Embryonic facial prominence (tissue), 1 donor: ENCODE results near the gene C2orf15.
"Not testable (repeated sequence)": the region's sequence is repeated elsewhere in the genome, so short reads cannot be mapped to it uniquely, and the experiment has no call there.

ENCODE experiments used
- DNase-seq: peaks from one replicate; pipeline ENCODE4 v3.0.0-alpha.2; 2016; ENCODE audit errors: extremely low spot score

C2orf15 gene

GRCh38 chr2:99141110-99142108, at the start of gene C2orf15:
TSS of gene C2orf15 (plus strand) at chr2:99141707. CDS start at chr2:99150559, 8,852 bp downstream.
- peak; percentile 88 for DNase-seq

GRCh38 chr2:99096728-99097127, 44.8 kb upstream of the C2orf15 start:
- DNase-seq, result no peak

GRCh38 chr2:99101697-99102096, 39.8 kb upstream of the C2orf15 start:
- DNase-seq, result no peak

GRCh38 chr2:99104006-99104405, 37.5 kb upstream of the C2orf15 start:
- DNase-seq, result no peak

- DNase-seq, result no peak
These were observed 34.6 kb upstream of the C2orf15 start for GRCh38 chr2:99106913-99107312.

GRCh38 chr2:99111236-99111635, 30.3 kb upstream of the C2orf15 start:
- no peak for DNase-seq

- DNase-seq, result no peak
These were observed 29.6 kb upstream of the C2orf15 start for GRCh38 chr2:99111945-99112344.

- DNase-seq, result no peak
These were observed 28.9 kb upstream of the C2orf15 start for GRCh38 chr2:99112617-99113016.

GRCh38 chr2:99127981-99128380, 13.5 kb upstream of the C2orf15 start:
- no peak for DNase-seq

- not testable (repeated sequence) for DNase-seq
These were observed 6.4 kb upstream of the C2orf15 start for GRCh38 chr2:99135044-99135556.

- DNase-seq, result no peak
These were observed 2.5 kb upstream of the C2orf15 start for GRCh38 chr2:99139003-99139402.

GRCh38 chr2:99140056-99140859, 1.2 kb upstream of the C2orf15 start:
- no peak for DNase-seq

GRCh38 chr2:99140860-99141109, 722 bp upstream of the C2orf15 start:
- DNase-seq, result no peak

- DNase-seq, result no peak
These were observed 9.2 kb downstream of the C2orf15 start for GRCh38 chr2:99150706-99151105.

GRCh38 chr2:99152199-99152895, 10.8 kb downstream of the C2orf15 start:
- DNase-seq, result no peak

GRCh38 chr2:99153921-99154604, 12.6 kb downstream of the C2orf15 start:
- DNase-seq, result no peak

GRCh38 chr2:99154643-99155536, 13.4 kb downstream of the C2orf15 start, which contains the start of the genes LIPT1 and TSGA10:
TSS of gene LIPT1 (plus strand) at chr2:99154967. CDS start at chr2:99161958, 6,991 bp downstream.
TSS of gene TSGA10 (minus strand) at chr2:99154942. CDS start at chr2:99109439, 45,503 bp downstream.
- DNase-seq, result peak; percentile 86

- no peak for DNase-seq
These were observed 15.4 kb downstream of the C2orf15 start for GRCh38 chr2:99156891-99157290.

- no peak for DNase-seq
These were observed 17.1 kb downstream of the C2orf15 start for GRCh38 chr2:99158599-99158998.

GRCh38 chr2:99159594-99159993, 18.1 kb downstream of the C2orf15 start:
- DNase-seq, result no peak
